Measurements from ENCODE around the gene TPD52L2.
"Not testable (repeated sequence)": the region's sequence is repeated elsewhere in the genome, so short reads cannot be mapped to it uniquely, and the experiment has no call there.

The TPD52L2 gene

GRCh38 chr20:63878899-63879663, 14.0 kb downstream of the TPD52L2 start:
- DNase-seq (ENCODE audit: low spot score): no peak

- DNase-seq (ENCODE audit: low spot score): not testable (repeated sequence)
Observed at GRCh38 chr20:63880901-63881300, 15.8 kb downstream of the TPD52L2 start.

GRCh38 chr20:63881451-63882226, 16.6 kb downstream of the TPD52L2 start:
- no peak for DNase-seq (ENCODE audit: low spot score)

GRCh38 chr20:63882257-63883200, 17.5 kb downstream of the TPD52L2 start:
- DNase-seq (ENCODE audit: low spot score): no peak

- no peak for DNase-seq (ENCODE audit: low spot score)
Observed at GRCh38 chr20:63883201-63883593, 18.1 kb downstream of the TPD52L2 start.

- no peak for DNase-seq (ENCODE audit: low spot score)
Observed at GRCh38 chr20:63884506-63885263, 19.6 kb downstream of the TPD52L2 start.

- DNase-seq (ENCODE audit: low spot score): no peak
Observed at GRCh38 chr20:63885264-63886053, 20.4 kb downstream of the TPD52L2 start.

- DNase-seq (ENCODE audit: low spot score): no peak
Observed at GRCh38 chr20:63886054-63886419, 21.0 kb downstream of the TPD52L2 start.

- no peak for DNase-seq (ENCODE audit: low spot score)
Observed at GRCh38 chr20:63886921-63887320, 21.9 kb downstream of the TPD52L2 start.

GRCh38 chr20:63889241-63890200, 24.5 kb downstream of the TPD52L2 start:
- no peak for DNase-seq (ENCODE audit: low spot score)

- no peak for DNase-seq (ENCODE audit: low spot score)
Observed at GRCh38 chr20:63890201-63890576, 25.1 kb downstream of the TPD52L2 start.

- DNase-seq (ENCODE audit: low spot score): no peak
Observed at GRCh38 chr20:63890616-63891015, 25.5 kb downstream of the TPD52L2 start.

- no peak for DNase-seq (ENCODE audit: low spot score)
Observed at GRCh38 chr20:63891061-63892002, 26.3 kb downstream of the TPD52L2 start.

- DNase-seq (ENCODE audit: low spot score): no peak
Observed at GRCh38 chr20:63892402-63892801, 27.3 kb downstream of the TPD52L2 start.

- no peak for DNase-seq (ENCODE audit: low spot score)
Observed at GRCh38 chr20:63893999-63894357, 28.9 kb downstream of the TPD52L2 start.

- DNase-seq (ENCODE audit: low spot score): peak; percentile 100
Observed at GRCh38 chr20:63894358-63895201, 29.5 kb downstream of the TPD52L2 start, which contains the start of gene DNAJC5. Gene DNAJC5 (plus strand): TSS chr20:63895126. CDS start chr20:63928346, 33,220 bp downstream.

GRCh38 chr20:63895202-63895951, 30.3 kb downstream of the TPD52L2 start:
- DNase-seq (ENCODE audit: low spot score): no peak

Data from AG20443 (cell line).